ENCODE data around the gene CMIP.

Gene CMIP

GRCh38 chr16:81601008-81601428, 156.4 kb downstream of the CMIP start:
- Mint-ChIP-seq H3K36me3 (ENCODE audit: low read depth) (no peaks in the 10 kb centered on the region), H3K4me3 (no peak overlapping the region), H3K27ac (no peak overlapping the region), H3K27me3 (ENCODE audit: low read depth) (no peaks in the 10 kb centered on the region), H3K4me1 (ENCODE audit: low read depth) (peaks cover 2% of the 10 kb centered on the region), H3K9me3 (no peaks in the 10 kb centered on the region)
- DNase-seq (ENCODE audit: low spot score), result no peak

DNA sequence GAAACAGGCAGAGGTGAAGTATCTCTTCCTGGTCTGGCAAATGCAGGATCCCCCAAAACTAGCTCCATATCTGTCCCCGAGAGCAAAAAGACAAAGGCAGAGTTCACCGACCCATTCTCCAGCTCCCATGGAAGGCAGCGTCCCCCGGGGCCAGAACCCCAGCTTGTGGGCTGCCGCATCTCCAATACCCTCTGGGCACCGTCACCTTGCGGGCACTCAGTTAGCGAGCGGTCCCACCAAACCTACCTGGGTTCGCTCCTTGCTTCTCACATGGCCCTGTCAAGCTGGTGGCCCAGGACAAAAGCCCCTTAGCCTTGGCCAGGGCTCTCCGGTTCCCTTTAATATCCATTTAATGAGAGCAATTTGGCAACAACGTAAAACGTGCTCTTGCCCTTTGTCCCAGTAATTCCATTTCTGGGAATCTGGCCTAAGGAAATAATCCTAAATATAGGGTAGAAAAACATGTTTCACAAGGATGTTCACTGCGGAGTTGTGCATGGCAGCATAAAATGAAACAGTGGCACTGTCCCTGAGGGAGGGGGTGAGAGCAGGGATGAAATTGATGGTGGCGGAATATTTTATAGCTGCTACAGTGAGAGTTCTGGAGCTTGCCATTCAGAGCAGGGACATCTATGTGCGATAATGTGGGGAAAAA, 157.1 kb downstream of the CMIP start:
- Mint-ChIP-seq H3K27ac (no peak overlapping the region), H3K4me3 (no peak overlapping the region), H3K27me3 (ENCODE audit: low read depth) (no peaks in the 10 kb centered on the region), H3K36me3 (ENCODE audit: low read depth) (no peaks in the 10 kb centered on the region), H3K4me1 (ENCODE audit: low read depth) (peaks cover 2% of the 10 kb centered on the region), H3K9me3 (no peaks in the 10 kb centered on the region)
- no peak for DNase-seq (ENCODE audit: low spot score)

DNA sequence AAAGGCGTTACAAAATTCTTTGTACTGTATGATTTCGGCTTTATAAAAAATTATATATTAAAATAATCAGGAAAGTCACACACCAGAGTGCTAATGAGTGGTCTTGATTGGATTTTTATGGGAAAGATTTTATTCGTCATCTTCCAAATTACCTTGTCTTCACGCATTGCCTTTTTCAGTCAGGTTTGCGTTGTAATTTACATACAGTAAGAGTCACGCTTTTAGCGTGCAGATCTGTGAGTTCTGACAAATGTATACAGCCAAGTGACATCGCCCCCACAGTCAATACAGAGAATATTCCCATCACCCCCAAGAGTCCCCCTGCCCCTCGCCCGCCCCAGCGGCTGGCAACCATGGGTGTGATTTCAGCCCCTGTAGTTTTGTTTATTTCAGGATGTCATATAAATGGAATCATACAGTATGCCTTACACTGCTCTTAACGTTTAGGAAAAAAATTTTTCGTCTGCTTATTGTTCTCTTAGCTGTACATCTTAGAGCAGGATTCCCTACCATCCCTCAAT, 157.7 kb downstream of the CMIP start:
- Mint-ChIP-seq H3K4me3 (no peak overlapping the region), H3K27ac (no peak overlapping the region), H3K4me1 (ENCODE audit: low read depth) (no peaks in the 10 kb centered on the region), H3K36me3 (ENCODE audit: low read depth) (no peaks in the 10 kb centered on the region), H3K9me3 (no peaks in the 10 kb centered on the region), H3K27me3 (ENCODE audit: low read depth) (no peaks in the 10 kb centered on the region)
- no peak for DNase-seq (ENCODE audit: low spot score)

DNA sequence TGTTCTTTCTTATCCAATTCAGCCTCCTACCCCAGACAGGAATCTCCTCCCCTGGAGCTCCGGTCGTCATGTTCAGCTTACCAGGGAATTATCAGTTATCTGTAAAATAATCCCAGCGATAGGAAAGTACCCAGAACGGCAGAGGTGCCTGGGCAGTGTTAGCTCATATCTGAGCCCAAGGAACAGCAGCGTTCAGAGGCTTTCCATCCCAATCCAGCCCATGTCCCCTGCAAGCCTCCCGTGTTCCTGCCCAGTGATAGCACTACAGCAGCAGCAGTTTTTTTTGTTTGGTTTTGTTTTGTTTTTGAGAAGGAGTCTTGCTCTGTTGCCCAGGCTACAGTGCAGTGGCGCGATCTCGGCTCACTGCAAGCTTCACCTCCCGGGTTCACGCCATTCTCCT, 158.2 kb downstream of the CMIP start:
- H3K27me3 Mint-ChIP-seq (ENCODE audit: low read depth), result no peaks in the 10 kb centered on the region
- H3K27ac Mint-ChIP-seq, result no peak overlapping the region
- DNase-seq (ENCODE audit: low spot score), result no peak
- H3K4me1 Mint-ChIP-seq (ENCODE audit: low read depth), result no peaks in the 10 kb centered on the region
- H3K4me3 Mint-ChIP-seq, result no peak overlapping the region
- no peaks in the 10 kb centered on the region for H3K9me3 Mint-ChIP-seq
- H3K36me3 Mint-ChIP-seq (ENCODE audit: low read depth), result peaks cover 2% of the 10 kb centered on the region

GRCh38 chr16:81604960-81605383, 160.4 kb downstream of the CMIP start:
- Mint-ChIP-seq H3K27me3 (ENCODE audit: low read depth) (no peaks in the 10 kb centered on the region), H3K9me3 (no peaks in the 10 kb centered on the region), H3K4me1 (ENCODE audit: low read depth) (no peaks in the 10 kb centered on the region), H3K27ac (no peak overlapping the region), H3K36me3 (ENCODE audit: low read depth) (peaks cover 7% of the 10 kb centered on the region), H3K4me3 (no peak overlapping the region)
- no peak for DNase-seq (ENCODE audit: low spot score)

DNA sequence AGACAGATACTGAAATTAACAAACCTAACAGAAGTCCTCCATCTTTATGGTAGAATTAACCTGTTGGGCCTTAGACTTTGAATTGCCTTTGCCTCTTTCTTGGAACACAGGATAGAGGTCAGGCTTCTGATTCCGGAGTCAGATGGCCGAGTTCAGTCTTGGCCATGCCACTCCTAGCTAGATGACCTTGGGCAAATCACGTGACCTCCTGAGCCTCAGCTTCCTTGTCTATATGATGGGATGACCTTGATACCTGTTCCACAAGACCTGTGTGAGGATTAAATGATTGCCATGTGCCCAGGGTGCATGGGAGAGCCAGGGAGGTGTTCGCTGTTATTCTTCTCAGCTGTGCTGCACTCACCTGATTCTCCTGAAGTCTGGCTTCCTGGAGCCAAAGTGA, 161.4 kb downstream of the CMIP start:
- no peaks in the 10 kb centered on the region for H3K9me3 Mint-ChIP-seq
- H3K27me3 Mint-ChIP-seq (ENCODE audit: low read depth), result no peaks in the 10 kb centered on the region
- DNase-seq (ENCODE audit: low spot score), result no peak
- H3K4me3 Mint-ChIP-seq, result no peak overlapping the region
- no peak overlapping the region for H3K27ac Mint-ChIP-seq
- peaks cover 7% of the 10 kb centered on the region for H3K36me3 Mint-ChIP-seq (ENCODE audit: low read depth)
- no peaks in the 10 kb centered on the region for H3K4me1 Mint-ChIP-seq (ENCODE audit: low read depth)

- DNase-seq (ENCODE audit: low spot score), result no peak
- Mint-ChIP-seq H3K4me1 (ENCODE audit: low read depth) (no peaks in the 10 kb centered on the region), H3K27me3 (ENCODE audit: low read depth) (no peaks in the 10 kb centered on the region), H3K9me3 (no peaks in the 10 kb centered on the region), H3K4me3 (no peak overlapping the region), H3K27ac (no peak overlapping the region), H3K36me3 (ENCODE audit: low read depth) (peaks cover 7% of the 10 kb centered on the region)
These were observed 162.4 kb downstream of the CMIP start for GRCh38 chr16:81607006-81607405.

DNA sequence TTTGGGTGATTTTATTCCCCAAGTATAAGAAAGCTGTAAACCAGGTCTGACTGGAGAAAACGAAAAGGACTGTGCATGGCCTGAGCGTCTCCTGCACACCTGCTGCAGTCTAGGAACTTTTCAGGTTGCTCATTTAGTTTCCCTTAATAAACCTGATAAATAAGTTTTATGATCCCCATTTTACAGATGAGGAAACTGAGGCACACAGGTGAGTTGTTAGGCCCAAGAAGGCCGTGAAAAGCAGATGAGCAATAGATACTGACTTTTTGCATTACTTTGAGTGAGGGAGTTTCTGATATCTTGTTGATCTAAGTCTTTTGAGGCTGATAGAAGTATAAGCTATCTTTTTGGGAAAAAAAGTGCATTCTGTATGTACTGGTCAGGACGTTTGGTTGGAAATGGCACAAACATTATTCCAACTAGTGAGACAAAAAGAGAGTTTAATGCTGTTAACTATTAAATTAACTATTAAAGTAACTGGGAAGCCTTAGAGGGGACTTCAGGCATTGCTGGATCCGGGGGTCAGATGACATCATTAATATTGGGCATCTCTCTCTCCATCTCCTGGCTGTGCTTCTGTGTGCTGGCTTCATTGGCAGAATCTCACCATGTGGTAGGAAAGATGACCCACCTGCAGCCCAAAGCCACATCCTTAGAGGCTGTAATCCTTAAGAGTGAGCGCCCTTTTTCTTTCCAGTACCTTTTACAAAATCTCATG, 163.4 kb downstream of the CMIP start:
- Mint-ChIP-seq H3K9me3 (no peaks in the 10 kb centered on the region), H3K4me3 (no peak overlapping the region), H3K36me3 (ENCODE audit: low read depth) (peaks cover 7% of the 10 kb centered on the region), H3K27ac (no peak overlapping the region), H3K4me1 (ENCODE audit: low read depth) (no peaks in the 10 kb centered on the region), H3K27me3 (ENCODE audit: low read depth) (no peaks in the 10 kb centered on the region)
- no peak for DNase-seq (ENCODE audit: low spot score)

DNA sequence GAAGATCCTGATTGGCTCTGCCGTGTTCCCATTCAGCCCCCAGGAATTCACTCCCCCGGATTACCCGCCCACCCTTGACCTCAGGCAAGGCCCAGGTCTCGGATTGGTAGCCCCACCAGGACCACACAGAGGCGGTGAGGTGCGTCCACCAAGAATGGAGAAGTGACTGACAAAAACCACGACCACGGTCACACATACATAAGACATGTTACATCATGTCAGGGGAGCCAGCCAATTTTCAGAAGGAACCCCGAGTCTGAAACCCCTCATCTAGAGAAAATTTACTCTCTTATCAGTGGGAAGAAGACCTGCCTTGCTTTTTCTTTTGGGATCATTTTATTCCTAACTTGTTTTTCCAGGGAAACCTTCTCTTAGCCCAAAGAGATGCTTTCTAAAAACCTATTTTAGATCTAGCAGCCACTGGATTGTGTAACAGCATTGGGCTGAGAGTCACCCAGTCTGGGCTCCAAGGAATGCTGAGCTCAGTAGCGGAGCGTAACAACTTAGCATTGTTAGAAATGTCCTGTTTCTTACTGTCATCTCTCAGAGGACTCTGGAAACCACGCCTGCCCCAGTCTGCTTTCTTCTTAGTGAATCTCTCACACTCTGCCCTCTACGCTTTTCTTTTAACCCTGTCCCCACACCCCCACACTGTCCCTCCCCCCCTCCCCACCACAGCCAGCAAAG, 164.1 kb downstream of the CMIP start:
- Mint-ChIP-seq H3K27ac (no peak overlapping the region), H3K4me3 (no peak overlapping the region), H3K36me3 (ENCODE audit: low read depth) (peaks cover 7% of the 10 kb centered on the region), H3K27me3 (ENCODE audit: low read depth) (no peaks in the 10 kb centered on the region), H3K9me3 (no peaks in the 10 kb centered on the region), H3K4me1 (ENCODE audit: low read depth) (no peaks in the 10 kb centered on the region)
- DNase-seq (ENCODE audit: low spot score), result no peak

- no peak overlapping the region for H3K27ac Mint-ChIP-seq
- DNase-seq (ENCODE audit: low spot score), result no peak
- H3K4me1 Mint-ChIP-seq (ENCODE audit: low read depth), result no peaks in the 10 kb centered on the region
- H3K9me3 Mint-ChIP-seq, result no peaks in the 10 kb centered on the region
- H3K36me3 Mint-ChIP-seq (ENCODE audit: low read depth), result peaks cover 7% of the 10 kb centered on the region
- H3K4me3 Mint-ChIP-seq, result no peak overlapping the region
- no peaks in the 10 kb centered on the region for H3K27me3 Mint-ChIP-seq (ENCODE audit: low read depth)
These were observed 164.8 kb downstream of the CMIP start for GRCh38 chr16:81609323-81609892.

DNA sequence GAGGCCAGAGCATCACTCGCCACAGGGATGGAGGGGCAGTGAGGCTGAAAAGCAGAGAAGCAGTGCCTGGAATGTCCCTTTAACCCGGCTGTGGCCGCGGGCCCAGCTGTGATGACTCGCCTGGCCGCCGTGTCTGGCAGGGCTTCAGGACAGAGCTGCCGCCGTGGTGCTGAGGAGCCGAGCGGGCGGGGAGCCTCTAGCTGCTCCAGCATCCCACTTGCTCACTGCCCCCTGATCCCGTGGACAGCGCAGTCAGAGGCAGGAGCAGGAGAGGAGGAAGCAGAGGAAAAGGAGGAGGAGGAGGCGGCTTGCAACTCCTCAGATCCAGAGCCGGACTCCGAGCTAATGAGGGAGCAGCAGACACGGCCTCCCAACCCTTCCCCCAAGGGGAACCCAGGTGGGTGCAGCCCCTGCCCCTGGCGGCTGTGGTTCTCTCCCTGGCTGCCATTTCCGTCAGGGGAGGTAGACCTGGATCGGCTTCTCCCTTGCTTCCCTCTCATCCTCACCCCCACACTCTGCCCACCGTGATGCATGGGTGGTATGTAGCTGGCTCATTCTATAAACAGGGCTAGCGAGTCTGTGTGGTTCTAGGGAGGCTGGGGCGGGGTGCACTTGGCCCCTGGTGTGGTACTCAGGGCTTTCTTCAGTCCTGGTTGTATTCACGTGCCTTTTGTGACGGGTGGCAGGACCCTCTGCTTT, 165.7 kb downstream of the CMIP start:
- H3K4me3 Mint-ChIP-seq, result no peak overlapping the region
- H3K9me3 Mint-ChIP-seq, result no peaks in the 10 kb centered on the region
- H3K27ac Mint-ChIP-seq, result no peak overlapping the region
- H3K27me3 Mint-ChIP-seq (ENCODE audit: low read depth), result no peaks in the 10 kb centered on the region
- no peaks in the 10 kb centered on the region for H3K4me1 Mint-ChIP-seq (ENCODE audit: low read depth)
- H3K36me3 Mint-ChIP-seq (ENCODE audit: low read depth), result peaks cover 7% of the 10 kb centered on the region
- DNase-seq (ENCODE audit: low spot score), result no peak

DNA sequence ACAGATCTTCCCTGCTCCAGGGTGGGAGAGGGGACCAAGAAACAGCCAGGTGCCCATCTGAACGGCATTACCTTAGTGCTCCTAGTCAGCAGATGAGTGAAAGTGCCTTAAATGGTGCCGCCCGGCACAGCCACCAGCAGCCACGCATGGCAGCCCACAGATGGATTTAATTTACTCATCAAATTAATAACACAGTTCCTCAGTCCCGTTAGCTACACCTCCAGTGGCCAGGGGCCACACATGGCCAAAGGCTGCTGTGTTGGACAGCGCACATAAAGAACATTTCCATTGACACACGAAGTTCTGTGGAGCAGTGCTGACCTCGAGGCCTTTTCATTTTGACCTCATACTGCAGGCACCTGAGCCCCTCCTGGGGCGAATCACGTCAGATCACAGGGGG, 166.3 kb downstream of the CMIP start:
- peaks cover 7% of the 10 kb centered on the region for H3K36me3 Mint-ChIP-seq (ENCODE audit: low read depth)
- no peaks in the 10 kb centered on the region for H3K4me1 Mint-ChIP-seq (ENCODE audit: low read depth)
- H3K4me3 Mint-ChIP-seq, result no peak overlapping the region
- DNase-seq (ENCODE audit: low spot score), result no peak
- no peak overlapping the region for H3K27ac Mint-ChIP-seq
- H3K9me3 Mint-ChIP-seq, result no peaks in the 10 kb centered on the region
- no peaks in the 10 kb centered on the region for H3K27me3 Mint-ChIP-seq (ENCODE audit: low read depth)

- no peak for DNase-seq (ENCODE audit: low spot score)
- peaks cover 6% of the 10 kb centered on the region for H3K4me1 Mint-ChIP-seq (ENCODE audit: low read depth)
- no peak overlapping the region for H3K27ac Mint-ChIP-seq
- H3K9me3 Mint-ChIP-seq, result no peaks in the 10 kb centered on the region
- no peaks in the 10 kb centered on the region for H3K27me3 Mint-ChIP-seq (ENCODE audit: low read depth)
- no peak overlapping the region for H3K4me3 Mint-ChIP-seq
- peaks cover 7% of the 10 kb centered on the region for H3K36me3 Mint-ChIP-seq (ENCODE audit: low read depth)
These were observed 167.1 kb downstream of the CMIP start for GRCh38 chr16:81611721-81612120.

All from T-helper 2 cell treated with Interferon-gamma antibody and Interleukin-4, amounts not matched to agents 5 μg/mL and 100 μg/mL, for 36 hours (primary cell).